ENCODE results near the gene RHCE.

DNA sequence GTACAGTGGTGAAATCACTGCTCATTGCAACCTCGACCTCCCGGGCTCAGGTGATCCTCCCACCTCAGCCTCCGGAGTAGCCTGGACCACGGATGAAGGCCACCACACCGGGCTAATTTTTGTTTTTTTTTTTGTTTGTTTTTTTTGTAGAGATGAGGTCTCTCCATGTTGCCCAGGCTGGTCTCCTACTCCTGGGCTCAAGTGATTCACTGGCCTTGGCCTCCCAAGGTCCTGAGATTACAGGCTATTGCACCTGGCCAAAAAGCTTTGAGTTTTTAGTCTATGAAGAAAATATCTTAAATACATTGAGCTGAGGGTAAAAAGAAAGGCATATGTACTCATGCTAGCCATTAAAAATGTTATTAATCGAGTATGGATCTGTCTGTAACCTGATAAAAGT, 78.9 kb downstream of the RHCE start:
- TF ChIP-seq SUZ12 (IDR thresholded peaks at IDR 0.05; ENCODE audit: extremely low read depth, insufficient read depth, insufficient read length) (no peak), ZNF274 (IDR thresholded peaks at IDR 0.05; ENCODE audit: low read depth, low read length) (no peak)
